NCI-H345 treated with DMSO at 0.1 percent for 48 hours (cell line): ENCODE results near the gene CLEC4M.
"Not testable (repeated sequence)": the region's sequence is repeated elsewhere in the genome, so short reads cannot be mapped to it uniquely, and the experiment has no call there.

Experiments used
- DNase-seq: peaks from one replicate; lab custom pipeline; 2025; ENCODE audit not compliant: unreplicated experiment; lab: John Stamatoyannopoulos, UW

The CLEC4M gene

DNA sequence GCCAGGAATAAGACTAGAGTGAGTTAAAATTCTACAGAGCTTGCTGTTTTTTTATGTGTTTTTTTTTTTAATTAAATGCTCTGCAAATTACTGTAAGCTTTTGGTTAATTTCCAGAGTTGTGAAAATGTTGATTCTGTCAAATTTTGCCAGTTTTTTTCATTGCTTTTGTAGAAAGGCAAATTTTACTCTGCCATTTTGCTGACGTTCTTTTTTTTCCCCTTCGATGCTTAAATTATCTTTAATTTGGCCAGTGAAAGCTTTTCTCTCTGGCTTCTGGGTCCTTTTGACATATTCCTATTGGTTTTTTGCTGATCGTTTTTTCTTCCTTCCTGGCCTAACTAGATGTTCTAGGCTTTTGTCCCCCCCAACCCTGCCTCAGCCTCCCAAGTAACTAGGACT is 43.2 kb downstream of the CLEC4M start:
- no peak for DNase-seq

DNA sequence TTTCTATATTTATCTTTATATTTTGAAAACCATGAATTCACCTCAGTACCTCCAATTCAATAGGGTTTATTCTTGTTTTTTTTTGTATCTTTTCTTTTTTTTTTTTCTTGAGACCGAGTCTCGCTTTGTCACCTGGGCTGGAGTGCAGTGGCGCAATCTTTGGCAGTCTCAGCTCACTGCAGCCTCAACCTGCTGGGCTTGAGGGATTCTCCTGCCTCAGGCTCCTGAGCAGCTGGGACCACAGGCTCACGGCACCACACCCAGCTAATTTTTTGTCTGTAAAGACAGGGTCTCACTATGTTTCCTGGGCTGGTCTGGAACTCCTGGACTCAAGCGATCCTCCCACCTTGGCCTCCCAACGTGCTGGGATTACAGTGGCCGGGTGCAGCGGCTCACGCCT is 43.8 kb downstream of the CLEC4M start:
- no peak for DNase-seq

DNA sequence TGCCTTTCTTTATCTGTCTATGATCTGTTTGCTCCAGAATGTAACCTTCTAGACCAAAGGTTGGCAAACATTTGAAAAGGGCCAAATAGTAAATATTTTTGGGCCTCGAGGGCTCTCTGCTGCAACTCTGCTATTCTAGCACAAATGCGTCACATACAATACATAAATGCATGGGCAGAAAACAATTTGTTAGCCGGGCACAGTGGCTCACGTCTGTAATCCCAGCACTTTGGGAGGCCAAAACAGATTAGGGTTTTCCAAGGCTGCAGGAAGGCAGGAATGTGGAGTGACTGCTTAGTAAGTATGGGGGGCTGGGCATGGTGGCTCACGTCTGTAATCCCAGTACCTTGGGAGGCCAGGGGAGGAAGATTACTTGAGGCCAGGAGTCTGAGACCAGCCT is 45.1 kb downstream of the CLEC4M start:
- DNase-seq: no peak

DNA sequence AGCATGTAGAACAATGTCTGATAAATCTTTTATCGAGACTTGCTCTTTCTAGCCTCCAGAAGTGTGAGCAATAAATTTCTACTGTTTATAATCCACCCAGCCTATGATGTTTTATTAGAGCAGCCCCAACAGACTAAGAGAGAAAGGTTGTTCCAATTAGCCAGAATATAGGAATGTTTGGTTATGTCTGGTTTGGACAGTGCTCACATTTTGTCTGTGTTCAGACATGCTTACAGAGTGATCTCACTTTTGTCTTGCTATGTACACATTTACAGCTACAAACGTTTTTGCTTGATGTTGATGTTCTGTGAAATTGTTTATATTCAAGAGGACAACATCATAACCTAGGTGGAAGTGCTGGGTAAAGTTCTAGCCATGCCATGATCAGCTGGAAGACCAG is 48.9 kb downstream of the CLEC4M start:
- DNase-seq: no peak

DNA sequence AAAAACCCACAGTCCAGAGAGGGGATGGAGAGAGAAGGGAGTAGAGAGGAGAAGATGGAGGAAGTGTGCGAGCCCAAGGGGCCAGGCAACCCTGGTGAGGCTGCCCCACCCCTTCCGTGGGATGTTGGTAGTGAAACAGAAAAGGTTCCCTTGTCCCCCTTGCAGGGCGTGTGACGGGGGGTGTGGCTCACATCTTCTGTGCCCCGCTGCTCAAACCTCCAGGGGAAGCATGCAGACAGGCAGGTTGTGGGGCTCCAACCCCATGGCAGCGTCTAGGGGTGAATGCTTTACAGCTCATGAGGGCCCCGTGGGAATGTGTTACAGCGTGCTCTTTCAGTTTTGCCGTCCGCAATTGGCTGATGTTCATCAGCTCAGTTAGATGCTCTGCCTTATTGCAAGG is 52.3 kb downstream of the CLEC4M start:
- DNase-seq: no peak

DNA sequence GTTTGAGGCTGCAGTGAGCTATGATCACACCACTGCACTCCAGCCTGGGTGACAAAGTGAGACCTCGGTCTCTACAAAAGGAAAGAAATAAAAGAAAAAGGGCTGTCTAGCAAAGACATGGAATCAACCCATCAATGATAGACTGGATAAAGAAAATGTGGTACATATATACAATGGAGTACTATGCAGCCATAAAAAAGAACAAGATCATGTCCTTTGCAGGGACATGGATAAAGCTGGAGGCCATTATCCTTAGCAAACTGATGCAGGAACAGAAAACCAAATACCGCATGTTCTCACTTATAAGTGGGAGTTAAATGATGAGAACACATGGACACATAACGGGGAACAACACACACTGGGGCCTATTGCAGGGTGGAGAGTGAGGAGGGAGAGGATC is 53.0 kb downstream of the CLEC4M start:
- not testable (repeated sequence) for DNase-seq

DNA sequence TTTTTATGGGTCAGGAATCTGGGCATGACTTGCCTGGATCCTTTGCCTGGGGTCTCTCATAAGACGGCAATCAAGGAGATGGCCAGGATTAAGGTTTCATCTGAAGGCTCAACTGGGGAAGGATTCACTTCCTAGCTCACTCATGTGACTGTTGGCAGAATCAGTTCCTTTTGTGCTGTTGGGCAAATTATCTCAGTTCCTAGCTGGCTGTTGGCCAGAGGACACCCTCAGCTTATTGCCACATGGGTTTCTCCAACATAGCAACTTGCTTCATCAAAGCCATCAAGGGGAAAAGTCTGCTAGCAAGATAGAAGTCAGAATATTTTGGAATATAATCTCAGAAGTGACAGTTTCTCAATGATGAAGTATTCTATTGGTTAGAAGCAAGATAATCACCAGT is 54.8 kb downstream of the CLEC4M start:
- no peak for DNase-seq

DNA sequence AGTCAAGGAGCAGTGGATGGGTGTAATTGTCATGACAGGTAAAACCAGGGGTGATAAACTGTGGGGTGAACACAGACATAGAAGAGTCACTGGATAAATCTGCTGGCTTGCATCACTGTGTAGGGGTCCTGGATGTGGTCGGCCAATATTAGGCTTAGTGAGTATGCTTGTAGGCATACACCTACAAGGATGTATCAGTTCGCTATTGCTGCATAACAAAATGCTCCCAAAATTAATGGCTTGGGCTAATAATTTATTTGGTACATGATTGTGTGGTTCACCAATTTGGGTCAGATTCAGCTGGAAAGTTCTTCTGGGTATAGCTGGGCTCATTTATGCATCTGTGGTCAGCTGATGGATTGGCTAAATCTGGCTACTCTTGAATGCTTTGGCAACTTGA is 55.8 kb downstream of the CLEC4M start:
- no peak for DNase-seq
